Fibroblast of villous mesenchyme (primary cell): Measurements from ENCODE around the gene RIIAD1. TPM values are rescaled to one million over a fixed set of nuclear protein-coding genes. Genes with fewer than 3 reads are reported as not detected.

Experiments used
- DNase-seq: peaks from one replicate; pipeline ENCODE4 v3.0.0-alpha.2; 2010; ENCODE audit warnings: low read depth
- H3K4me3 ChIP-seq: 2 replicates; pipeline ENCODE4 v1.5.1; 2011; ENCODE audit warnings: low read depth, mild to moderate bottlenecking, low read length
- total RNA-seq: library from RNA; depleted of rRNA; stranded (reverse); fragments of >200 nt; gene quantifications from 2 replicates; pipeline ENCODE4 v1.2.3, GENCODE V29; 2012
- TF ChIP-seq, protein P1 (sequence below): IDR thresholded peaks from 2 replicates; pipeline ENCODE4 v1.5.1; 2012; ENCODE audit warnings: low read depth, mild to moderate bottlenecking, low read length; ENCODE audit not compliant: insufficient read depth

The RIIAD1 gene
- total RNA-seq, 1 donor: not detected

DNA sequence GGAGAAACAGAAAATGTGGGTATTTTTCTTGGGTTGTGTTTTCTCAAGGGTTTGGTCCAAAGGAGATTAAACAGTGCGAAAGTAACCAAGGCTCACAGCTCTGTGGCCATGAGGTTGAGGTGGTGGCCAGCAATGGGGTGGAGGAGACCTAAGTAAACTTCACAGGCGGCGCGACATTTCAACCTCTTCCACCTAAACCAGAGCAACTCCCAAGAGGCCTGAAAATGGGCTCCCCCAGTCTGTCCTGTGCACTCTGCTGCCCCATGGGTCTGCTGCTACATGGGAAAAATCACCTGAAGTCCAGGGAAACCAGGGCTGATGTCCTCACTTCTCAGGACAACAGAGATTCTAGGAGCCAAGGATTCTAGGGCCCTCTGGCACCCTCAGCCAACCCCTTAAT, 17.1 kb upstream of the RIIAD1 start:
- DNase-seq: no peak
- TF ChIP-seq, protein P1, sequence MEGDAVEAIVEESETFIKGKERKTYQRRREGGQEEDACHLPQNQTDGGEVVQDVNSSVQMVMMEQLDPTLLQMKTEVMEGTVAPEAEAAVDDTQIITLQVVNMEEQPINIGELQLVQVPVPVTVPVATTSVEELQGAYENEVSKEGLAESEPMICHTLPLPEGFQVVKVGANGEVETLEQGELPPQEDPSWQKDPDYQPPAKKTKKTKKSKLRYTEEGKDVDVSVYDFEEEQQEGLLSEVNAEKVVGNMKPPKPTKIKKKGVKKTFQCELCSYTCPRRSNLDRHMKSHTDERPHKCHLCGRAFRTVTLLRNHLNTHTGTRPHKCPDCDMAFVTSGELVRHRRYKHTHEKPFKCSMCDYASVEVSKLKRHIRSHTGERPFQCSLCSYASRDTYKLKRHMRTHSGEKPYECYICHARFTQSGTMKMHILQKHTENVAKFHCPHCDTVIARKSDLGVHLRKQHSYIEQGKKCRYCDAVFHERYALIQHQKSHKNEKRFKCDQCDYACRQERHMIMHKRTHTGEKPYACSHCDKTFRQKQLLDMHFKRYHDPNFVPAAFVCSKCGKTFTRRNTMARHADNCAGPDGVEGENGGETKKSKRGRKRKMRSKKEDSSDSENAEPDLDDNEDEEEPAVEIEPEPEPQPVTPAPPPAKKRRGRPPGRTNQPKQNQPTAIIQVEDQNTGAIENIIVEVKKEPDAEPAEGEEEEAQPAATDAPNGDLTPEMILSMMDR: no peak
- H3K4me3 ChIP-seq: no peak overlapping the region

DNA sequence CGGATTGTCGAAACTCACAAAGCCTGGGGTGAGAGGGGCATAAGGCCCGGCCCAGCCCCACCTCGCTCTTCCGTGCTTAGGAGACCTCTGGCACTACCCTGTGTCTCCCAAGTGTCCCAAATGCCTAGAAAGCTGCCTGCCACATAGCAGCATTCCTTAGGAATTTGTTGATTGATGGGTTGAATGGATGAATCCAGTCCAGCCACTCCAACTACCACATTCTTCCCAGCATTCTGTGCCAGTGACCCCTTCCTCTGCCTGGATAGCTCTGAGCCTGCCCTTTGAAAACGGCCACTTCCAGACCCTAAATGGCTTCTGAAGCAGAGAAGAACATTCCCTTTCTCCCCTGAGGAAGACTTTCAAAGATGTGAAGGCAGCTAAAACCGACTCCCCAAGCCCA, 16.2 kb upstream of the RIIAD1 start:
- no peak for DNase-seq

DNA sequence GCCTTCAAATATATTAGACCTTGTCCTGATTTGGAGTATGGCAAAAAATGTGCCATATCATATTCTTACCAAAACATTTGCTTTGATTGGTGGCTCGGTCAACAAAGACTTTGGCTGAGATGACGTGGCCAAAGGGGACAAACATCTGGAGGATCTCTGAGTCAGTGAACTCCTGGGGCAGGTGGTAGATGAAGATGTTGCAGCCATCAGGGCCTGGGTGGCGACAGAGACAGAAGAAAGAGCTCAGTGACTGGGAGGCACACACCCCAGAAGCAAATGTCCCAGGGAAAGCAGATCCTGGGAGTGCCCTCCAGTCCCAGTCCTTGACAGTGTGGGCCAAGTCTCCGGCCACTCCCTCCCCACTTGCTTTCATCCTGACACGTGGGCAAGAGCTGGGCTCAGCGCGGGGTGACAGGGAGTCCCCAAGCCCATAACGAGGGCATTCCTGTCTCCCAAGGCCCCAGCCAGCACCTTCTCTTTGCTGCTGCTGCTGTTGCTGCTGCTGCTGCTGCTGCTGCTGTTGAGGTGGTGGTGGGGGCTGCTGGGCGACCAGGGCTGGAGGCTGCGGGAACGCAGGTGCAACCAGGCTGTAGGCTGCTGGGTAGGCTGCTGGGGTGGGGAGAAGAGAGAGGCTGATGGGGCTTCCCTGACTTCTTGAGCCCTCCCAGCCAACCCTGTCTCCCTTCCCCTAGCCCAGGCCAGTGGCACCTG, 15.4 kb upstream of the RIIAD1 start:
- TF ChIP-seq, protein P1: no peak
- DNase-seq: no peak
- H3K4me3 ChIP-seq: no peak overlapping the region

More for the DNA sequence above, 16.2 kb upstream of the RIIAD1 start:
- TF ChIP-seq, protein P1: no peak
- no peak overlapping the region for H3K4me3 ChIP-seq

DNA sequence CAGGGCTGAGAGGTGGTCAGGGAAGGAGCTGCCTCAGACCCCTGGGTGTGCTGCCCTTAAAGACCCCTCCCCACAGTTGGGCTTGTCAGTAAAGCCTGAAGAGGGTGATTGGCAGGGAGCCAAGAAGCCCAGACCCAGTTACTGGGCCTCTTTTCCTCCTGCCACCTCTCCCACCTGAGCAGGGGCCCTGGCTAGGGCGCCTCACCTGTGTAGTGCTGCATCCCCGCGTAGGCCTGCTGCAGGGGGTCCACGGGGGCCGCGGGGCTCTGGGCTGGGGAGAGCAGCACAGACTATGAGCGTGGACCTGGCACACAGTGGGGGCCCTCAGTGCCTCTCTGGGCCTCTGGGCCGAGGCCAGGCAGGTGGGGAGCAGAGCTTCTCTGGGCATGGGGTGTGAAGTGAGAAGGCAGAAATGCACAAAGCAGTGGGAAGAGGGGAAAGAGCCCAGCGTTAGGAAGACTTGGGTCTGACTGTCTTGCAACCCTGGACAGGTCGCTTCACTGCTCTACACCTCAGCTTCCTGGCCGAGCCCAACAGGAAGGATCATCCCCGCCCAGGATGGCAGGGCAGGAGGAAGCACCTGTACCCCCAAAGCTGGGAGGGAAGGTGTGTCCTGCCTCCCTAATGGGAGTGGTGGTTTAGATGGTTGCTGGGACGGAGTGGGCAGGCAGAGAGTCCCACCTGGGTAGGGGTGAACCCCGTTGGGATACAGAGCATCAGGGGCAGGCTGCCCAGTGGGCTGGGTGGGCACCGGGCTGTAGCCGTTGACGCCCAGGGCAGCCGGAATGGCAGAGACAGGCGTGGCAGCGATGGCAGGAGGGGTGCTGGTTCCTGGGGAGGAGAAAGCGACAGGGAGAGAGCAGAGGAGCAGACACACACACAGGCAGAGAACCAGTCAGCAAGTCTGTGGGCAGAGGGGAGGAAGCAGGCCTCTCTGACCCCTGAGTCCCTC, 14.6 kb upstream of the RIIAD1 start:
- H3K4me3 ChIP-seq: no peak overlapping the region
- DNase-seq: no peak
- TF ChIP-seq, protein P1: no peak

DNA sequence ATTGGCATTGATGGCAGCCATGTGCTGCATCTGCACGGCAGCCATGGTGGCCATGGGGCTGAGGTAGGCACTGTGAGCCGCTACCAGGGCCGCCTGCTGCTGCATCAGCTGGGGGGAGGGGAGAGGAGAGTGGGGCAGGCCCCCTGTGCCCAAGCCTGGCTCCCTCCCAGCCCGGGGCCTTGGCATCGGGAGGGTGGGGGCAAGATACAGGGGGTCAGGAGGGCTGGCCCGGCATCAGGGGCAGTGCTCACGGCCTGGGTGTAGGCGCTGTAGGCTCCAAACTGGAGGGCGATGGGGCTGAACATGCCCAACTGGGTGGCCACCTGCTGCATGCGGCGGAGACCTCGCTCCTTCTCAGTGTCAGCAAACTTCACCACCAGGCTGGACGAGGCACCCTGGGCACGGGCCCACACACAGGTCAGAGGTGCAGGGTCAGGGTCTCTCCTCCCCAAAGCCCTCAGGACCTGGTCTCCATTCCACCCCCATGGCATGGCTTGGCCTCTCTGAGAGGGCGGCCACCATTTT, 13.7 kb upstream of the RIIAD1 start:
- TF ChIP-seq, protein P1: no peak
- no peak overlapping the region for H3K4me3 ChIP-seq
- no peak for DNase-seq

DNA sequence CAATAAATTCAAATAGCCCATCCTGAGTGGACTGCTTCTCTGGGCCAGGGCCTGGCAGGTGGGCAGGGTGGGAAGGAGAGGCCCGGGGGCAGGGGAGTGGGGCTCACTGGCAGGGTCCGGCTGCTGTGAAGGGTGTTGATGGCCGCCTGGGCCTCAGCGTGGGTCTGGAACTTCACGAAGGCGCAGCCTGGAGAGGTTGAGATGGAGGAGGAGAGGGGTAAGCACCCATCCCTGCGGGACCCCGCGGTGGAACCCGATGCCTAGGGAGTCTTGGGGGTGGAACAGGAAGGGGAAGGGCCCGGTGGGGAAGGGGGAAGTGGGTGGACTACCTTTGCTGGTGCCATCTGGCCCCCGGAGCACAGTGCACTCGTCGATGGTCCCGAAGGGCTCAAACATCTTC, 12.4 kb upstream of the RIIAD1 start:
- TF ChIP-seq, protein P1: no peak
- no peak for DNase-seq
- H3K4me3 ChIP-seq: no peak overlapping the region
